Measurements from ENCODE around the gene TANGO6.

TANGO6 gene

GRCh38 chr16:69116906-69117305 is 273.6 kb downstream of the TANGO6 start:
- H2BK5ac ChIP-seq (ENCODE audit: low read depth, low read length, poor library complexity, severe bottlenecking): no peak overlapping the region
- H4K8ac ChIP-seq (ENCODE audit: low read length): no peak overlapping the region
- H3K27ac ChIP-seq (ENCODE audit: low read length, poor library complexity, severe bottlenecking): no peak overlapping the region
- WGBS: 98% methylated on average over 6 of the region's 6 CpGs
- no peak overlapping the region for H2BK12ac ChIP-seq (ENCODE audit: low read length in 2 of 2)
- H3K14ac ChIP-seq (ENCODE audit: low read length in 2 of 2): no peak overlapping the region
- H4K91ac ChIP-seq (ENCODE audit: low read length): no peak overlapping the region
- no peak overlapping the region for H3K4me3 ChIP-seq (ENCODE audit: insufficient read depth in 1 of 2, low read depth in 1 of 2, low read length in 2 of 2)
- no peak overlapping the region for H3K4ac ChIP-seq (ENCODE audit: low read depth in 1 of 2, low read length in 2 of 2)
- H3K23ac ChIP-seq (ENCODE audit: low read length in 2 of 2): no peak overlapping the region
- no peak overlapping the region for H2BK15ac ChIP-seq (ENCODE audit: low read depth, poor library complexity, severe bottlenecking)
- DNase-seq: no peak
- no peaks in the 10 kb centered on the region for H3K9me3 ChIP-seq (ENCODE audit: control insufficient read depth, low read length)
- H2AK5ac ChIP-seq (ENCODE audit: low read length, severe bottlenecking): no peak overlapping the region
- peaks cover 73 to 82% of the 10 kb centered on the region in 2 experiments for H3K36me3 ChIP-seq (ENCODE audit: control insufficient read depth in 1 of 2, insufficient read depth in 2 of 2, low read depth in 1 of 2, low read length in 2 of 2)
- H3K79me1 ChIP-seq (replicated peaks; ENCODE audit: low read length, poor library complexity, severe bottlenecking): peaks cover 43% of the 10 kb centered on the region
- H3K18ac ChIP-seq (ENCODE audit: low read depth in 1 of 2, low read length in 2 of 2): no peak overlapping the region
- H3K4me1 ChIP-seq (ENCODE audit: control insufficient read depth, insufficient read depth, low read depth, low read length): peaks cover 10% of the 10 kb centered on the region
- no peaks in the 10 kb centered on the region for H3K27me3 ChIP-seq (ENCODE audit: control insufficient read depth in 1 of 2, insufficient read depth in 1 of 2, low read length in 2 of 2)
- no peak overlapping the region for H2AFZ ChIP-seq (ENCODE audit: low read depth, low read length)
- no peak overlapping the region for H3K9ac ChIP-seq (ENCODE audit: low read length)
- H3K4me2 ChIP-seq (ENCODE audit: low read length, poor library complexity, severe bottlenecking): no peak overlapping the region
- H2BK120ac ChIP-seq (ENCODE audit: low read depth, low read length): no peak overlapping the region

GRCh38 chr16:69118468-69118867 is 275.1 kb downstream of the TANGO6 start:
- WGBS: 89% methylated on average over 2 of the region's 2 CpGs
- H3K36me3 ChIP-seq (ENCODE audit: control insufficient read depth in 1 of 2, insufficient read depth in 2 of 2, low read depth in 1 of 2, low read length in 2 of 2): peaks cover 65 to 78% of the 10 kb centered on the region in 2 experiments
- H4K91ac ChIP-seq (ENCODE audit: low read length): no peak overlapping the region
- no peak overlapping the region for H3K4me2 ChIP-seq (ENCODE audit: low read length, poor library complexity, severe bottlenecking)
- no peaks in the 10 kb centered on the region for H3K4me1 ChIP-seq (ENCODE audit: control insufficient read depth, insufficient read depth, low read depth, low read length)
- no peaks in the 10 kb centered on the region for H3K9me3 ChIP-seq (ENCODE audit: control insufficient read depth, low read length)
- H3K18ac ChIP-seq (ENCODE audit: low read depth in 1 of 2, low read length in 2 of 2): no peak overlapping the region
- H2BK15ac ChIP-seq (ENCODE audit: low read depth, poor library complexity, severe bottlenecking): no peak overlapping the region
- H3K79me1 ChIP-seq (replicated peaks; ENCODE audit: low read length, poor library complexity, severe bottlenecking): peaks cover 43% of the 10 kb centered on the region
- H2BK12ac ChIP-seq (ENCODE audit: low read length in 2 of 2): no peak overlapping the region
- no peak overlapping the region for H3K23ac ChIP-seq (ENCODE audit: low read length in 2 of 2)
- H2AFZ ChIP-seq (ENCODE audit: low read depth, low read length): no peak overlapping the region
- DNase-seq: no peak
- H4K8ac ChIP-seq (ENCODE audit: low read length): no peak overlapping the region
- no peak overlapping the region for H3K9ac ChIP-seq (ENCODE audit: low read length)
- H2BK5ac ChIP-seq (ENCODE audit: low read depth, low read length, poor library complexity, severe bottlenecking): no peak overlapping the region
- no peak overlapping the region for H3K27ac ChIP-seq (ENCODE audit: low read length, poor library complexity, severe bottlenecking)
- H3K14ac ChIP-seq (ENCODE audit: low read length in 2 of 2): no peak overlapping the region
- no peak overlapping the region for H3K4ac ChIP-seq (ENCODE audit: low read depth in 1 of 2, low read length in 2 of 2)
- no peak overlapping the region for H2AK5ac ChIP-seq (ENCODE audit: low read length, severe bottlenecking)
- no peak overlapping the region for H3K4me3 ChIP-seq (ENCODE audit: insufficient read depth in 1 of 2, low read depth in 1 of 2, low read length in 2 of 2)
- no peak overlapping the region for H2BK120ac ChIP-seq (ENCODE audit: low read depth, low read length)
- H3K27me3 ChIP-seq (ENCODE audit: control insufficient read depth in 1 of 2, insufficient read depth in 1 of 2, low read length in 2 of 2): no peaks in the 10 kb centered on the region

GRCh38 chr16:69118994-69119393 is 275.7 kb downstream of the TANGO6 start:
- H3K4me3 ChIP-seq (ENCODE audit: insufficient read depth in 1 of 2, low read depth in 1 of 2, low read length in 2 of 2): no peak overlapping the region
- H3K36me3 ChIP-seq (ENCODE audit: control insufficient read depth in 1 of 2, insufficient read depth in 2 of 2, low read depth in 1 of 2, low read length in 2 of 2): peaks cover 60 to 72% of the 10 kb centered on the region in 2 experiments
- H3K27ac ChIP-seq (ENCODE audit: low read length, poor library complexity, severe bottlenecking): no peak overlapping the region
- no peaks in the 10 kb centered on the region for H3K9me3 ChIP-seq (ENCODE audit: control insufficient read depth, low read length)
- H3K4me1 ChIP-seq (ENCODE audit: control insufficient read depth, insufficient read depth, low read depth, low read length): no peaks in the 10 kb centered on the region
- no peaks in the 10 kb centered on the region for H3K27me3 ChIP-seq (ENCODE audit: control insufficient read depth in 1 of 2, insufficient read depth in 1 of 2, low read length in 2 of 2)
- no peak overlapping the region for H2AFZ ChIP-seq (ENCODE audit: low read depth, low read length)
- no peak overlapping the region for H2BK5ac ChIP-seq (ENCODE audit: low read depth, low read length, poor library complexity, severe bottlenecking)
- no peak overlapping the region for H3K14ac ChIP-seq (ENCODE audit: low read length in 2 of 2)
- no peak overlapping the region for H3K9ac ChIP-seq (ENCODE audit: low read length)
- H3K23ac ChIP-seq (ENCODE audit: low read length in 2 of 2): no peak overlapping the region
- H2BK15ac ChIP-seq (ENCODE audit: low read depth, poor library complexity, severe bottlenecking): no peak overlapping the region
- H3K18ac ChIP-seq (ENCODE audit: low read depth in 1 of 2, low read length in 2 of 2): no peak overlapping the region
- DNase-seq: no peak
- no peak overlapping the region for H4K91ac ChIP-seq (ENCODE audit: low read length)
- H3K79me1 ChIP-seq (replicated peaks; ENCODE audit: low read length, poor library complexity, severe bottlenecking): peaks cover 43% of the 10 kb centered on the region
- H3K4me2 ChIP-seq (ENCODE audit: low read length, poor library complexity, severe bottlenecking): no peak overlapping the region
- H2AK5ac ChIP-seq (ENCODE audit: low read length, severe bottlenecking): no peak overlapping the region
- H2BK12ac ChIP-seq (ENCODE audit: low read length in 2 of 2): no peak overlapping the region
- no peak overlapping the region for H4K8ac ChIP-seq (ENCODE audit: low read length)
- WGBS: 98% methylated on average over 2 of the region's 2 CpGs
- no peak overlapping the region for H2BK120ac ChIP-seq (ENCODE audit: low read depth, low read length)
- H3K4ac ChIP-seq (ENCODE audit: low read depth in 1 of 2, low read length in 2 of 2): no peak overlapping the region

- Histone ChIP-seq H4K91ac (ENCODE audit: low read length) (no peak overlapping the region), H2BK12ac (ENCODE audit: low read length in 2 of 2) (no peak overlapping the region), H3K27ac (ENCODE audit: low read length, poor library complexity, severe bottlenecking) (no peak overlapping the region), H2BK5ac (ENCODE audit: low read depth, low read length, poor library complexity, severe bottlenecking) (no peak overlapping the region), H2BK120ac (ENCODE audit: low read depth, low read length) (no peak overlapping the region), H3K4ac (ENCODE audit: low read depth in 1 of 2, low read length in 2 of 2) (no peak overlapping the region), H3K27me3 (ENCODE audit: control insufficient read depth in 1 of 2, insufficient read depth in 1 of 2, low read length in 2 of 2) (no peaks in the 10 kb centered on the region), H4K8ac (ENCODE audit: low read length) (no peak overlapping the region), H3K79me1 (replicated peaks; ENCODE audit: low read length, poor library complexity, severe bottlenecking) (peaks cover 41% of the 10 kb centered on the region), H3K14ac (ENCODE audit: low read length in 2 of 2) (no peak overlapping the region), H3K18ac (ENCODE audit: low read depth in 1 of 2, low read length in 2 of 2) (no peak overlapping the region), H3K9ac (ENCODE audit: low read length) (no peak overlapping the region), H3K23ac (ENCODE audit: low read length in 2 of 2) (no peak overlapping the region), H2AK5ac (ENCODE audit: low read length, severe bottlenecking) (no peak overlapping the region), H3K4me2 (ENCODE audit: low read length, poor library complexity, severe bottlenecking) (no peak overlapping the region), H3K9me3 (ENCODE audit: control insufficient read depth, low read length) (no peaks in the 10 kb centered on the region), H2AFZ (ENCODE audit: low read depth, low read length) (no peak overlapping the region), H3K4me1 (ENCODE audit: control insufficient read depth, insufficient read depth, low read depth, low read length) (no peaks in the 10 kb centered on the region), H3K4me3 (ENCODE audit: insufficient read depth in 1 of 2, low read depth in 1 of 2, low read length in 2 of 2) (no peak overlapping the region), H2BK15ac (ENCODE audit: low read depth, poor library complexity, severe bottlenecking) (no peak overlapping the region), H3K36me3 (ENCODE audit: control insufficient read depth in 1 of 2, insufficient read depth in 2 of 2, low read depth in 1 of 2, low read length in 2 of 2) (peaks cover 54 to 68% of the 10 kb centered on the region in 2 experiments)
- 97% methylated on average over 2 of the region's 2 CpGs for WGBS
- DNase-seq: no peak
Observed at GRCh38 chr16:69119536-69119935, 276.2 kb downstream of the TANGO6 start.

All from mesenchymal stem cell (in vitro differentiated cells and primary cell).